CD14-positive monocyte (primary cell): ENCODE data around the gene RXYLT1. TPM values are rescaled to one million over a fixed set of nuclear protein-coding genes. Genes with fewer than 3 reads are reported as not detected.

ENCODE experiments used
- DNase-seq, 3 donors: peaks; one replicate each; pipeline ENCODE4 v3.0.0-alpha.2; 2011 to 2022
- H2AFZ ChIP-seq: 2 replicates; pipeline ENCODE4 v1.6.0; 2012; ENCODE audit warnings: mild to moderate bottlenecking, low read depth, low read length, inconsistent platforms; ENCODE audit not compliant: insufficient read depth, poor library complexity, severe bottlenecking
- H3K27ac ChIP-seq, 2 donors: 1 replicate in 1 of 2; 2 replicates in 1 of 2; pipeline ENCODE4 v1.5.1; 2012 to 2013; ENCODE audit warnings: low read length in 2 of 2, control low read depth in 1 of 2, inconsistent platforms in 1 of 2, low read depth in 1 of 2, mild to moderate bottlenecking in 1 of 2
- H3K27me3 ChIP-seq, 2 donors: one replicate each; pipeline versions ENCODE4 v1.6.0 to v1.6.1; 2011 to 2013; ENCODE audit warnings: low read length in 2 of 2; ENCODE audit not compliant: control insufficient read depth in 2 of 2, insufficient read depth in 2 of 2
- H3K36me3 ChIP-seq, 2 donors: replicated peaks in 1 of 2; 1 replicate in 1 of 2; 2 replicates in 1 of 2; pipeline versions ENCODE4 v1.5.1 to v1.6.1; 2012 to 2013; ENCODE audit warnings: low read length in 2 of 2, control low read depth in 1 of 2, inconsistent platforms in 1 of 2, mild to moderate bottlenecking in 1 of 2; ENCODE audit not compliant: insufficient read depth in 2 of 2, control insufficient read depth in 1 of 2
- H3K4me1 ChIP-seq, 2 donors: 1 replicate in 1 of 2; 2 replicates in 1 of 2; pipeline versions ENCODE4 v1.5.1 to v1.6.1; 2012 to 2013; ENCODE audit warnings: low read length in 2 of 2, control low read depth in 1 of 2, inconsistent platforms in 1 of 2, mild to moderate bottlenecking in 1 of 2, moderate library complexity in 1 of 2; ENCODE audit not compliant: insufficient read depth in 2 of 2, control insufficient read depth in 1 of 2
- H3K4me2 ChIP-seq: replicated peaks from 2 replicates; pipeline ENCODE3; 2012; ENCODE audit warnings: low read length, moderate library complexity, mild to moderate bottlenecking; ENCODE audit not compliant: poor library complexity, severe bottlenecking; ENCODE audit errors: extremely low read depth
- H3K4me3 ChIP-seq, 3 experiments: fragments of 200-600 bp in 1 of 3; sonication (generic) in 1 of 3; replicated peaks in 1 of 3; 1 replicate in 2 of 3; 2 replicates in 1 of 3; pipeline ENCODE4 v1.5.1; 2011 to 2013; ENCODE audit warnings: low read length in 3 of 3, mild to moderate bottlenecking in 3 of 3, control low read depth in 2 of 3, low read depth in 2 of 3, inconsistent platforms in 1 of 3, moderate library complexity in 1 of 3
- H3K79me2 ChIP-seq: 2 replicates; pipeline ENCODE4 v1.6.0; 2012; ENCODE audit warnings: mild to moderate bottlenecking, control low read depth, inconsistent platforms, low read length, moderate library complexity; ENCODE audit not compliant: insufficient read depth
- H3K9ac ChIP-seq: 2 replicates; pipeline ENCODE4 v1.6.0; 2017; ENCODE audit warnings: low read length, mild to moderate bottlenecking; ENCODE audit not compliant: insufficient read depth, poor library complexity, severe bottlenecking
- H3K9me3 ChIP-seq, 2 donors: replicated peaks in 1 of 2; 1 replicate in 1 of 2; 2 replicates in 1 of 2; pipeline versions ENCODE4 v1.5.1 to v1.6.1; 2012 to 2013; ENCODE audit warnings: low read length in 2 of 2, control low read depth in 1 of 2; ENCODE audit not compliant: control insufficient read depth in 1 of 2, insufficient read depth in 1 of 2
- H4K20me1 ChIP-seq: 2 replicates; pipeline ENCODE4 v1.6.0; 2012; ENCODE audit warnings: mild to moderate bottlenecking, low read length, control low read depth, moderate library complexity; ENCODE audit not compliant: insufficient read depth
- H3K27ac Mint-ChIP-seq, 7 donors: one replicate each; pipeline ENCODE4 v1.8.0; 2020; ENCODE audit warnings: mild to moderate bottlenecking in 7 of 7, mixed read lengths in 7 of 7, moderate library complexity in 6 of 7, inconsistent platforms in 2 of 7
- H3K27me3 Mint-ChIP-seq, 3 donors: one replicate each; pipeline ENCODE4 v1.8.0; 2021 to 2022; ENCODE audit warnings: low read depth in 3 of 3, mild to moderate bottlenecking in 3 of 3, mixed read lengths in 3 of 3, moderate library complexity in 3 of 3, inconsistent platforms in 1 of 3
- H3K36me3 Mint-ChIP-seq, 2 donors: one replicate each; pipeline ENCODE4 v1.8.0; 2020; ENCODE audit warnings: mixed read lengths in 2 of 2, inconsistent platforms in 1 of 2, mild to moderate bottlenecking in 1 of 2
- H3K4me1 Mint-ChIP-seq: one replicate; pipeline ENCODE4 v1.8.0; 2020; ENCODE audit warnings: mild to moderate bottlenecking, mixed read lengths
- H3K4me3 Mint-ChIP-seq, 2 donors: one replicate each; pipeline ENCODE4 v1.8.0; 2020; ENCODE audit warnings: mild to moderate bottlenecking in 2 of 2, mixed read lengths in 2 of 2, moderate library complexity in 1 of 2
- H3K9me3 Mint-ChIP-seq, 7 donors: one replicate each; pipeline ENCODE4 v1.8.0; 2020 to 2022; ENCODE audit warnings: mixed read lengths in 7 of 7, mild to moderate bottlenecking in 6 of 7, moderate library complexity in 6 of 7, inconsistent platforms in 2 of 7
- CTCF ChIP-seq: fragments of 200-600 bp; IDR thresholded peaks from one replicate; pipeline ENCODE4 v1.8.0; 2022; ENCODE audit warnings: antibody characterized with exemption, mild to moderate bottlenecking
- WGBS: methylation state at CpG from one replicate; pipeline ENCODE4 v1.1.5; 2013; ENCODE audit warnings: missing lambda C conversion rate; ENCODE audit not compliant: insufficient coverage; 5-methylcytosine and 5-hydroxymethylcytosine counted together
- intact Hi-C, 2 donors: fragments of 100-400 bp; cut with micrococcal nuclease; formaldehyde crosslinking; loops; one replicate each; pipeline versions ENCODE4 v1.15.0 to v1.15.1; 2023
- polyA plus RNA-seq, 3 donors: library from polyadenylated mRNA; depleted of rRNA in 1 of 3; unstranded in 2 of 3; stranded (reverse) in 1 of 3; fragments of 300-500 nt in 2 of 3; fragments of >200 nt in 1 of 3; fragmentation: Illumina TruSeq in 2 of 3; gene quantifications; 1 replicate in 2 of 3; 2 replicates in 1 of 3; pipeline ENCODE4 v1.2.3, GENCODE V29; 2012 to 2021

RXYLT1 gene
- polyA plus RNA-seq, 3 donors = 4.3 to 6.5 (median 6.5) TPM

GRCh38 chr12:63843254-63843720 lies 63.6 kb downstream of the RXYLT1 start:
- H3K79me2 ChIP-seq = no peaks in the 10 kb centered on the region
- peak overlapping the region; percentile 65 to 92 (median 89) for H3K4me3 ChIP-seq
- H3K9me3 ChIP-seq = no peaks in the 10 kb centered on the region
- peaks cover 11 to 17% of the 10 kb centered on the region in 2 donors for H3K4me1 ChIP-seq
- Mint-ChIP-seq H3K4me3 (peak overlapping the region; percentile 79 to 89), H3K4me1 (peaks cover 15% of the 10 kb centered on the region), H3K27ac (peak overlapping the region in 2 of 7 donors; percentile 25 to 50), H3K36me3 (no peaks in the 10 kb centered on the region), H3K9me3 (peaks cover 0 to 2% (median 0%) of the 10 kb centered on the region in 7 donors), H3K27me3 (peaks cover 23 to 27% (median 25%) of the 10 kb centered on the region in 3 donors)
- DNase-seq = no peak
- peaks cover 8 to 15% of the 10 kb centered on the region in 2 donors for H3K27me3 ChIP-seq
- TF ChIP-seq CTCF = no peak
- intact Hi-C loops = loop anchor here in 1 of 2 donors (10.0 kb wide), 3 partner anchors 72 to 562 kb away; partner anchors contain the start of gene XPOT
- H3K27ac ChIP-seq = no peak overlapping the region
- peak overlapping the region; percentile 98 for H3K4me2 ChIP-seq
- no peaks in the 10 kb centered on the region for H3K36me3 ChIP-seq
- H2AFZ ChIP-seq = peak overlapping the region; percentile 97
- no peaks in the 10 kb centered on the region for H4K20me1 ChIP-seq
- H3K9ac ChIP-seq = peak overlapping the region; percentile 79
- WGBS = 5% methylated on average over 22 of the region's 28 CpGs

GRCh38 chr12:63843721-63844390 lies 64.1 kb downstream of the RXYLT1 start:
- TF ChIP-seq CTCF = peak; percentile 97
- under 1% methylated on average over 80 of the region's 80 CpGs for WGBS
- peak overlapping the region in 1 of 2 donors; percentile 61 for H3K27ac ChIP-seq
- peak; percentile 84 to 87 (median 84) for DNase-seq
- H3K36me3 ChIP-seq = no peaks in the 10 kb centered on the region
- H3K27me3 ChIP-seq = peaks cover 8 to 15% of the 10 kb centered on the region in 2 donors
- peak overlapping the region; percentile 65 to 92 (median 89) for H3K4me3 ChIP-seq
- Mint-ChIP-seq H3K4me1 (peaks cover 15% of the 10 kb centered on the region), H3K36me3 (no peaks in the 10 kb centered on the region), H3K27me3 (peaks cover 23 to 27% (median 25%) of the 10 kb centered on the region in 3 donors), H3K27ac (peak overlapping the region in 4 of 7 donors; percentile 33 to 50 (median 49)), H3K4me3 (peak overlapping the region; percentile 79 to 89), H3K9me3 (peaks cover 0 to 2% (median 0%) of the 10 kb centered on the region in 7 donors)
- H3K9ac ChIP-seq = peak overlapping the region; percentile 79
- no peaks in the 10 kb centered on the region for H4K20me1 ChIP-seq
- peaks cover 11 to 17% of the 10 kb centered on the region in 2 donors for H3K4me1 ChIP-seq
- intact Hi-C loops = loop anchor here in 1 of 2 donors (10.0 kb wide), 3 partner anchors 71 to 561 kb away; partner anchors contain the start of gene XPOT
- no peaks in the 10 kb centered on the region for H3K79me2 ChIP-seq
- H2AFZ ChIP-seq = peak overlapping the region; percentile 97
- no peaks in the 10 kb centered on the region for H3K9me3 ChIP-seq
- H3K4me2 ChIP-seq = peak overlapping the region; percentile 98
